GM21367 (cell line): ENCODE data around the gene KDM4D.
"Not testable (repeated sequence)": the region's sequence is repeated elsewhere in the genome, so short reads cannot be mapped to it uniquely, and the experiment has no call there.

Experiments used
- ATAC-seq: cut with Tn5 transposase; IDR thresholded peaks from one replicate; pipeline ENCODE4 v1.9.1; 2021; ENCODE audit not compliant: unreplicated experiment

Gene KDM4D

DNA sequence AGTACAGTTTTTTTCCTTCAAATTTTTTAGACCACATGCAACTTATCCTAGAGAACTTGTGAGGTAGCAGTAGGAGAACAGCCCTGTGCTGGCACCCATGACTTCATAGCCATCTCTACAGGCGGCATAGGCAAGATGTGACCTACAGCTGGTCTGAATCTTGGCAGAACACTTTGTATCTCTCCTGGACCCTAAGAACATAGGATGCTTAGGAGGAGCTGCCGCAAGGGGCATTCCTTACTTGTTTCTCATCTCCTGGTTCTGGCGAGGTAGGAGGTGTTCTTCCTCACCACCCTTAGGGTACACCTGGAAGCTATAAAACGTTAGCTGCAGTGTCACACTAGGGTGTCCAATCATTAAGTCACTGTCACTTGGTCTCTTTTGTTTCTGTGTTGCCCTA is 16.5 kb upstream of the KDM4D start:
- no peak for ATAC-seq

DNA sequence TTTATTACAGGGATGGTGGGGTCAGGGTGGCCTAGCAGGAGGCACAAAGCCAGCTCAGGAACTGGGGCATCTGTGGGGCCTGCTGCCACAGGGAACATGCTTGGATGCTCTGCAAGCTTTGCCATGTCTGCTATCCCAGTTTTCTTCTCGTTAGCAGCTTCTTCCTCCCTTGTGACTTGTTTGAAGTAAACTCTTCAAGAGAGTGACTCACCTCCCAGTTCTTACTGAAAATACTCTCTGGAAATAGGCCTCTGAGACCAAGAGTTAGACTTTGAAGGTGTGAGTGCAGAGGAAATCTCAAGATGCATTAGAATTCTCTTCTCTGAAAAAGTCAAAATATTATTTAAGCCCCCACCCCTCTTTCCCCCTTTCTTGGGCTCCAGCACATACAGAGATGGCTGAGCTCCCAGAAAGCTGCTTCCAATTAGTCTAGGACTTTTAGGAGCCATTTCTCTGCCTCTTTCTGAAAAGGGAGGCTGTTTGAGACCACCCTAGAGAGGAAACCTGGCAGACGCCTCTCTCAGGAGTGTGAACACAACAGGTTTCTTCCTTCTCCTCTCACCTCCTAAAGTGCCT is 15.3 kb upstream of the KDM4D start:
- ATAC-seq: no peak

DNA sequence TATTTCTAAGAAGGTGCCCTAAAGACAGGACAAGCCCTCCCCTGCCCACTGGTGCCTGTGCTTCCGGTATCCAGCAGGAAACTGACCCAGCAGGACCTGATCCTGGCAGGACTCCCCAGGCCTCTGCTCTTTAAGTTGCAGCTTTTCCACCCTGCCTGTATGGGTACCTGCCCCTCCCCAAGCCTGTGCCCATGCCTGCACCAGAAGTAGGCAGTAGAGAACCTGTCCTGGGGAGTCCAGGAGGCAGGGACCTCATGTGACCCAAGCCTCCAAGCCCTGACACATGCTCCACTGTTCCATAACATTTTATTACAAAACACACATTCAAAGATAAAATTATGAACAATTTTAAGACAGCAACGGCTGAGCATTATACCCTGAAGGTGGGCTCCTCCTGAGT is 14.3 kb upstream of the KDM4D start:
- no peak for ATAC-seq

DNA sequence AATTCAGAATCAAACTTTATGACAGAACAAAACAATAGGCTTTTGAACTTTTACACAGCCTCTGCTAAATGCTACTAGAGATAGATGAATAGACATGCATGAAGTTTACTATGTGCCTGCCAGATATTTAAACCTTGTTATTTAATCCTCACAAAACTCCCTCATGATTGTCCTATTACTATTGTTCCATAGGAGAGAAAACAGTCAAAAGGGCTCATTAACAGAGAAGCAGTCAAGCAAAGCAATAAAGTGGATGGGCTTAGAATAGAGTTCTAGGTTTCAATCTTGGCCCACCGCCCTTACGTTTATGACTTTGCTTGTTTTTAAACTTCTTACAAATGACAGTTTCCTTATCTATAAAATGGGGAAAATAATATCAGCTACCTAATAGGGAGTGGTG is 13.0 kb upstream of the KDM4D start:
- ATAC-seq: no peak

DNA sequence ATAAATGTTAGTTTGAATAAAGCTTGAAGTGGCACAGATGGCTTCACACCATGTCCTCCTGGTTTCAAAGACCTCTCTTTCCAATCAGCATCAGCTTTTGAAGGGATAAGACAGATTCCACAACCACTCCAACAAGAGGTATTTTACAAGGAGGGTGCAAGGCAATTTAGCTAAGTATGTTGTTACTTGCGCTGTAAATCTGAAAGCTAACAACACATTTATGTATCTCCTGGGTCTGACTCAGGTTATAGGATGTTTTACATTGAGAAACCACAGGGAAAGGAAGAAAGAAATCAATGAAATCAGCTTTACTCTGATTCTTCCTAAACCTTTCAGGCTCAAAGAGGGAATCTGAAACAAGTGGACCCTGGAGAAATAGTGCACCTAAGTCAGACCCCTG is 12.3 kb upstream of the KDM4D start:
- no peak for ATAC-seq

DNA sequence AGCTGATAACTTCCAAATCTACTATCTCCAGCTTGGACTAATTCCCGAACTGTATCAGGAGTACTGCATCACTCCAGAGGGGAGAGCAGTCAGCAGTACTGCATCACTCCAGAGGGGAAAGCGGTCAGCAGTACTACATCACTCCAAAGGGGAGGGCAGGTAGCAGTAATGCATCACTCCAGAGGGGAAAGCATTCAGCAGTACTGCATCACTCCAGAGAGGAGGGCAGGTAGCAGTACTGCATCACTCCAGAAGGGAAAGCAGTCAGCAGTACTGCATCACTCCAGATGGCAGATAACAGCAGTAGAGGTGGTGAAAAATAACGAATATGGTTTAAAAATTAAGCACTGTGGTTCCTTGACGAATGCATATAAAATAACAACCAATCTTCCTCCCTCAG is 8.6 kb upstream of the KDM4D start:
- no peak for ATAC-seq

DNA sequence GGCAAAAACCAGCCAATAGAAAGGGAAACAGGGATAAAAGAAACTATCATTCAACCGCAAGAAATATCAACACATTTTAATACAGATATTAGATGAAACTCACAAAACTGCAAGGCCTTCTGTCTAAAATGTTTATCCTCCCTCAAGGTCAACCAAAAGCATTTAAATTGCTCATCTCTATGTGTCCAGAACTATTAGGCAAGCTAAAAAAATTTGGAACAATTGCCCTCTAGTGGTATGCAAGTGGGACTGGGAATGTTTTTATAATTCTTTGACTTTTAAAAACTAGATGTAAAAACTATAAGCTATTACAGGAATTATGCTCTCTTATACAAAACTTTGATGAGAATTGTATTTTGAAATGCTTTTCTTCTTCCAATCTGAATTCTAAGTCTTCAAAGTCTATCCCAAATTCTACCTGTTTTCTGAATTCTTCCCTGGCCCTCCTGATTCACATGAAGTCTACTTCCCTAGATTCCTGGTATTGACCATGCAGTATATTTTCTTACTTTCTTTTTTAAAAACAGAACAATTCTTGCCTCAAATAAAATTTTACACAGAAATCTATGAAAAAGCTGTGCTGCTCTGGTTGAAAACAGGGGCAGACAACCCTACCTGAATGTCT is 5.1 kb upstream of the KDM4D start:
- no peak for ATAC-seq

DNA sequence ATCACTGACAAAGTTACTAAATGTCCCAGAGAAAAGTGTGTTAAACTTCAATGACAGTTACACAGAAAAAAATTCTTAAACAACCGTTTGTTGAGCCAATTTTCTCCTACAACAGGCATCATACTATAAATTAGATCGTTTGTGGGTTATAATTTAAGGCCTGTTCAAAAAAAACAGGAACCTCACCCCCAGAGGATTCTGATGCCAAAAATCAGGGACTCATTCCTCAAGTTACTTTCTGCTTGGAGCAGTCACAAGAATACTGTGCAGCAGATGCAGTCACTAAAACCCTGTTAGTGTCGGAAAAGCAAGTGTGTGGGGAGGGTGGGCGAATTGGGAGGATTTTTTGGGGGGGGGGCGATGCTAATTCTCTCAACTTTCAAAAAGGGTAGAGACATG is 810 bp upstream of the KDM4D start:
- no peak for ATAC-seq

DNA sequence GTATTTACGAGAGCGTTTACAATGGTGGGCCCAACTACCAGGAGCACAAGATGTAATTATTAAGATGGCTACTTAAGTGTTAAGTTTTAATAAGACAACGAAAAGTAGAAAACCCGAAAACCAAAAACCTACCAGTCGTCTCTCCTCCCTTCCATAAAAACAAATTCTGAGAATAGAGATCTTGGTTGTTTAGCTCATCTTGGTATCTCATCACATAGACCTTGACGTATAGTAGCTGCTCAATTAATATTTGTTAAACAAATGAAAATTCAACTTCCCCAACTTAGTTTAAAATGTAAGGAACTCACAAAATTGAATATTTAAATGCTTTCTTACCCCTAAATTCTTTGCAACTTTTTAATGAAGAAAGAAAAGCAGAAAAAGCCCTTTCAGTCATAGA is 669 bp downstream of the KDM4D start:
- ATAC-seq: no peak

DNA sequence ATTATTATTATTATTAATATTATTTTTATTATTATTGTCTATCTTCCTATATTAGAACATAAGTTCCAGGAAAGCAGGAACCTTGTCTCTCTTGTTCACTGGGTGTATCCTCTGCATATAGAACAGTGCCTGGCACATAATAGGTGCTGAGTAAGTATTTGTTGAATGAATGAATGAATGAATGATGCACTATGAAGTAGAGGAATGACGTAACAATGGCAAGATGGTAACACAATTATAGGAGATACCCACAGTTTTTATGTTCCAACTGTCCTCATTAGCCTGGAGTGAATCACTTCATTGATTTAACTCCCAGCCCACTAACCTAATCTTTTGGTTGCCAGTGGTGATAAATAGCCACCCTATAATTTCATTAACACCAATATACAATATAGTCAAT is 2.1 kb downstream of the KDM4D start:
- no peak for ATAC-seq

DNA sequence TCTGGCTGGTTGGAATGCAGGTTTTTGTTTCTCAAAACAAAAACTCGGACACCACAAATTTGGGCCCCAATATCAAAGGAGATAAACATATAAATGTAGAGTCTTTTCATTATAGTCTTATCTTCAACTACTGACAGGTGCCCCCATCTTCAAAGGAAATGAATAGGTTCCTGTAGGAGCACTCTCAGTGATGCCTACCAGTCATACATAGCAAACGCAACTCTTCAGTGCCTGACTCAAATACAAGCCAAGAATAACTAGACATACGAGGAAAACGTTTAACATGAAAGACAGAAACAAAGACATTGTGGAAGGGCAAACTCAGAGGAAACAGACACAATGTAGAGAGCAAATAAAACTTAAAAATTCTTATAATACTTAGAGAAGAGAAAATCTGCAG is 13.9 kb downstream of the KDM4D start:
- ATAC-seq: no peak

DNA sequence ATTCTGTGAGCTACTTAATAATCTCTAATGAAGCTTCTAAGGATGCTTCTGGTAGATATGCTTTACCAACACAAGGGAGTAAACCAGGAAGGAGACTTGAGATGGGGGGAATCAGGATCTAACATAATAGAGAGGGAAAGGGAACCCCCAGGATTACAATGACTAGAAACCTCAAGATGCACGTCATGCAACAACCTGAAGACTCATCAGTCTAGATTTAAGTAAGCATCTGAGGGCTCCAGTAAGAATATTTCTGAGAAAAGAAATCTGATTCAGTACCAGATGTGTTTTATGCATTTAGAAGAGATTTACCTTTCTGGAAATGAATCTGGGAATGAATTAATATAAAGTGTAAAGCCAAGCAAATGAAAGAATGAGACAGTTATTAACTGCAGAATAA is 15.2 kb downstream of the KDM4D start:
- ATAC-seq: no peak

DNA sequence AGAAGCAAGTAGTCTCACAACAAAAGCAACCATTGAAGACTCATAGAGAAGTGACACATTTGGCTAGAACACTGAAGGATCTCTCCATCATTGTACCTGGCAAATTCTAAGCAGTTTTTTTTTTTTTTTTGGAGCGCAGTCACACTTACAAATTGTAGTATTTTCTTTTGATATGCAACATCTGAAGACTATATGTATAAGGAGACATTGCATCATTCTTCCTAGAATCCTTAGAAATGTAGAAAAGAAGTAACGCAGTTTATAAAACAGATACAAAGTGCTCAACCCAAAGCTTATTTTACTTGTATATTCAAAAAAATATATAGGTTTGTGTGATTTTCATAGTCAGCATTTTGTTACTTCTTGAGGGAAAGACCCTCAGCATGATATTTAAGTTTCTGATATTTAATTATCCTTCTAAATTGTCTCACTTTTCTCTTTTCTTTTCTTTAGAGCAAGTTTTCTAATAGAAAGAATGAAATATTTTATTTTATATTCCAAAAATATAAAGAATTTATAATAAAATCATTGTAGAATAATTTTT is 20.0 kb downstream of the KDM4D start:
- ATAC-seq: no peak

DNA sequence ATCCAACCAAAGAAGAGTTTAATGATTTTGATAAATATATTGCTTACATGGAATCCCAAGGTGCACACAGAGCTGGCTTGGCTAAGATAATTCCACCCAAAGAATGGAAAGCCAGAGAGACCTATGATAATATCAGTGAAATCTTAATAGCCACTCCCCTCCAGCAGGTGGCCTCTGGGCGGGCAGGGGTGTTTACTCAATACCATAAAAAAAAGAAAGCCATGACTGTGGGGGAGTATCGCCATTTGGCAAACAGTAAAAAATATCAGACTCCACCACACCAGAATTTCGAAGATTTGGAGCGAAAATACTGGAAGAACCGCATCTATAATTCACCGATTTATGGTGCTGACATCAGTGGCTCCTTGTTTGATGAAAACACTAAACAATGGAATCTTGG is 23.9 kb downstream of the KDM4D start:
- ATAC-seq: no peak

DNA sequence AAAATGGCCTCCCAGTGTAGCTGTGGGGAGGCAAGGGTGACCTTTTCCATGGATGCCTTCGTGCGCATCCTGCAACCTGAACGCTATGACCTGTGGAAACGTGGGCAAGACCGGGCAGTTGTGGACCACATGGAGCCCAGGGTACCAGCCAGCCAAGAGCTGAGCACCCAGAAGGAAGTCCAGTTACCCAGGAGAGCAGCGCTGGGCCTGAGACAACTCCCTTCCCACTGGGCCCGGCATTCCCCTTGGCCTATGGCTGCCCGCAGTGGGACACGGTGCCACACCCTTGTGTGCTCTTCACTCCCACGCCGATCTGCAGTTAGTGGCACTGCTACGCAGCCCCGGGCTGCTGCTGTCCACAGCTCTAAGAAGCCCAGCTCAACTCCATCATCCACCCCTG is 24.8 kb downstream of the KDM4D start:
- ATAC-seq: no peak

DNA sequence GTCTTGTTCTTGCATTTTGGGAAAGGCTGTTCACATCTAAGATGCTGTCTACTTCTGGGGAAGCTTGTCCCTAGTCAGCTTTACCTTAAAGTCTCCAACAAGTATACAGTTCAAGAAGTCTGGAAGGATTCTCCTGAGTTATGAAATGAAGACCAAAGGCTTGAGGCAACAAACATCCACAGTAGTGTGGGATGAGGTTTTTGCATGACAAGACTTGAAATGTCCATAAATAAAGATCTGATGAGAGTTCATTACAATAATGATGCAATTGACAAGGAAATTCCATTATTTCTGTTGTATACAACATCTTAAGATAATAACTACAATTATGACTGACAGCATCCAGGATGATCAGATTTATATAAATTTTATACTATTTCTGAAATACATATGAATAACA is 30.2 kb downstream of the KDM4D start:
- no peak for ATAC-seq

DNA sequence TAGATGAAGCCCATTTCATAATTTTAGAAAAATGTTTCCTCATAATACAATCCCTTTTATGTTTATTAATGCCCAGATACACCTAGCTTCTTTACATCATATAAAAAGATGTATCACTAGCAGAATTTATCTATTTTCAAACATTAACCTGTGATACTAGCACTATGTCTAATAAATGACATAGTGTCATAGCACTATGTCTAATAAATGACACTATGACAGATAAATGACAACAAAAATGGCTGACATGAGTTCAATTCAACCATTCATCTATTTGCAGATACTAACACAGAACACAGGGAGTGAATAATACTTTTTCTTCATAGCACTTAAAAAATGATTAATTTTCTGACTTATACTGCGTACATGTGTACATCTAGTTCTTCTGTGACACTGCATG is 32.1 kb downstream of the KDM4D start:
- no peak for ATAC-seq

DNA sequence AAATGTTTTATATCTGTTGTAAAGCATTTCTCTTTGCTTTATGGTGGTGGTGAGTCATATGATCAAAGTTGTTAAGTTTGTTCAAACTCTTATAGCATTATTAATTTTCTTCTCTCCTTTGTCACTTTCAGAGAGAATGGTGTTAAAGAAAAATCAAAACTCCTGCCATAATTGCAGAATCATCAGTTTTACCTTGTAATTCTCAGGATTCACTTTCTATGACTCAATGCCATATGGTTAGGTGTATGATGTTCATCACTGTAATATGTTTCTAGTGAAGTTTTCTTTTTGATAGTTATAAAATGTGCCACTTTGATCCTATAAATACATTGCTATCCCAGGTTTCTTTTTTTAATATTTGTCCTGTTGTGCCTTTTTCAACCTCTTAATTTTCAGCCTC is 37.9 kb downstream of the KDM4D start:
- no peak for ATAC-seq

DNA sequence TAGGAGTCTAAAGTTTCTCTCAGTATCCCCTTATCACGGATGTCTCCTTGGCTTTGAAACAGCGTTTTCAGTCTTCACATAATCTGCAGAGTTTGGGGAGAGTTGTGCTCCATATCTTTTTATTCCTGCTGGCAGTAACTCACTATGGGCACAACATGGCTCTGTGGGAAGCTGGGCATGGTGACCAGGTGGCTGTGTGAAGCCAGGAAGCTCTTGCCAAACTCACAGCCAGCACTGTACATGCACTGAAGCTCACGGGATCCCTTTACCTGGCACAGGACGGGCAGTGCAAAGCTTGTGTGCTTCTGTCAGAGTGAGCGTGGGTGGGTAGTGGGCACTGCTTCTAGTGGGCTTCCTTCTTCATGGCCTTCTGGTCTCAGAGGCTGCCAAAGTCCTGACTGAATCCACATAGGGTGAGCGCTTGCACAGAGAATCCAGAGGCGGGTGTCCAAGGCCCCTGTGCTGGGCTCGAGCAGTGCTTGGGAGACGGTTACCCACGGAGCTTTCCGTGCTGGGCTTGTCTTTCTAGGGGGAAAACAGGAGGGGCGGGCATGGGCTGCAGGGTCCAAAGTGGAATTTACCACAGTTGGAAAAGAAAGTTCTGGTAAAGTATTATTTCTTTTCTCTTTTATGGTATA is 40.8 kb downstream of the KDM4D start:
- ATAC-seq: no peak

DNA sequence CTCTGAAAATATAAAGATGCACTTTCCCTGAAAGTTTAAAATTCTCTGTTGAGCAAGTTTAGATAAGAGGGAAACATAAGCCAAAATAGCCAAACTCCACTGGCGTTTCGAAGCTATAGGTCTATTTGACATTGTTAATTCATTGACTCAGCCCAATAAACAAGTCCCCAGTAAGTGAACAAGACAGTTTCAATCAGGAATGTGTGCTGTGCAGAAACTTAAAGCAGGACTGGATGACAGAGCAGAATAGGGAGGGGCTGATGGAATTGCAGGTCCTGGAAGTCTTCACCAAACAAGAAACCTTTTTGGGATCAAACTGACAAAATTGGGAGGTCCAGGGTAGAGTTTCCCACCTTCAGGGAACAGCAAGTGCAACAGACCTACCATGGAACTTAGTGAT is 42.6 kb downstream of the KDM4D start:
- ATAC-seq: no peak

DNA sequence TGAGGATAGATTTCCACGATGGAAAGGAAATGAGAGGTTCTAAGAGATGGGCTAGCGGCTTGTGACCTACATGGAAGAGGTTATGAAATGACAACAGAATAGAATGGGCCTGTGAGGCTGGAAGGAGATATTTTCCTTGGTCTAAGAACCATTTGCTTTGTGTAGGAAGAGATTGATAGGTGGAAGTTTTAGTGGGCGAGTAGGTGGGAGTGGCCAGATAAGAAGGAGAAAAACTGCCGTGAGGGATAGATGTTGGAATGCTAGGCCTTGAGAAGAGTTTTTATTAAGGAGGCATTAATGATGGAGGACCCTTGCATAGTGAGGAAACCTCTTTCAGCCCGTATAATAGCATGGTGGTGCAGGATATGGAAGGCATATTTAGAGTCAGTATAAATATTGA is 48.0 kb downstream of the KDM4D start:
- ATAC-seq: not testable (repeated sequence)

DNA sequence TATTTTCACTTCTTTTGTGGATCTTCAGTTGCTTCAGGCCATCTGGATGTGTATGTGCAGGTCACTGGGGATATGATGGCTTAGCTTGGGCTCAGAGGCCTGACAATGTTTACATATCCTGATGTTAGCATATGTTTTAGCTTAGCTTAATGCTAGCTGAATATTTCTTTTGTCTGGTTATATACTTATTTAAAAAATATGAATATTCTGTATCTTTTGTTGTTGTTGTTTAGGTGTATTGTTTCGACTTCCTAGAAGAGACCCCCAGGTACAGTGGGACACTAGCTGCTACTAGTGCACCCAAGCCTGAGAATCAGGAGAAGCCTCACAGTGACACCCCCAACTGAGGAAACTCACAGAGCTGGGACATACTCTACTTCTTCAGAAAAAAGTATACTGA is 51.4 kb downstream of the KDM4D start, which contains the start of gene KDM4E:
Gene KDM4E, plus strand, starts transcription at position 301 of the 400 bp plus-strand sequence. CDS start 300 bp downstream, outside the sequence.
- ATAC-seq: no peak
